HG03520 (cell line): ENCODE measurements around the gene ANG.
"Not testable (repeated sequence)": the region's sequence is repeated elsewhere in the genome, so short reads cannot be mapped to it uniquely, and the experiment has no call there.

Experiments
- ATAC-seq: cut with Tn5 transposase; IDR thresholded peaks from one replicate; pipeline ENCODE4 v1.9.1; 2021; ENCODE audit warnings: mild to moderate bottlenecking, moderate library complexity; ENCODE audit not compliant: unreplicated experiment

Gene ANG

DNA sequence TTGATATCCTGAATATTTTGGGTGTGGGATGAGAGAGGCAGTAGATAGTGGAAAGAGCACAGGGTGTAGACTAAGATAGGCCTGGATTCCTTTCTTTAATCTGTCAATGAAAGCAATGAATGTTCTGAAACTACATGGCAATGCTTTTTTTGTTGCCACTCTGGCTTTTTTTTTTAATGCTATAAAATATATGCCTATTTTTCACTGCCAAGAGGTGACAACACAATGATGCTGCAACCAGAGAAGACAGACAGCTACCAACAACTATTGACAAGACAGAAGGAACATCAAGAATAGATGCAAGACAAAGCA, 9.4 kb downstream of the ANG start:
- no peak for ATAC-seq

DNA sequence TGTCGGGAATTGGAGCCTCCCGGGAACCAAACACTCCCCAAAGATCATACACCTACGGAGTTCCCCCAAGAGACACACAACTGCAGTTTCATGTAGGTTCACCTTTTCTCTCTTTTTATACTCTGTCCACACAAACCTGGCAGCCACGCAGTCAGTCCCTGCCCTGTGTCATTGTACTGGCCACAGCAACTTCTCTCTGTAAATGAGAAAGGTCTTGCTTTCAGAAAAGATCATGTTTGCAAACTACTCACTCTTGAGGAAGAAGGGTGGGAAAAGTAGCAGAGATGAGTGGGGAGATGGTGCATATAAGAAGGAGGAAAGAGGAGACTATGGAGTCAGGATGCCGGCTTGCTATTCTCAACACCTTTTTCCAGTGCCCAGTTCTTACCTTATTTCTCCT, 10.4 kb downstream of the ANG start:
- no peak for ATAC-seq

DNA sequence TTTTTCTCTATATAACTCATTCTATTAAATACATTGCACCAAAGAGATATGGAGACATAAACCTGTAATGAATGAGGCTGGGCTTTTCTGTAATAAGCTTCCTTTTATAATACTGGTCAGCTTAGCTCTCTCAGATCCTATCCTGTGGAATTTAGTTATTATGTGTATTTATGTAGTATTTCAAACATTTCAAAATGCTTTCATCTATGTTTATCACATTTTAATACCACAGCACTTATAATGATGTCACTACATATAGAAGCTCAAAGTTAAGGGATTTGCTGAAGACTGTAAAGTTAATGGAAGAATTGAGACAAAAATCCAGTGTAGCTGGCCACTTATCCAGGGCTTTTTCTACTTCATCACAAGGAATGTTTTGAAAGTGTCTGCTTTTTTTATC, 11.4 kb downstream of the ANG start:
- no peak for ATAC-seq

DNA sequence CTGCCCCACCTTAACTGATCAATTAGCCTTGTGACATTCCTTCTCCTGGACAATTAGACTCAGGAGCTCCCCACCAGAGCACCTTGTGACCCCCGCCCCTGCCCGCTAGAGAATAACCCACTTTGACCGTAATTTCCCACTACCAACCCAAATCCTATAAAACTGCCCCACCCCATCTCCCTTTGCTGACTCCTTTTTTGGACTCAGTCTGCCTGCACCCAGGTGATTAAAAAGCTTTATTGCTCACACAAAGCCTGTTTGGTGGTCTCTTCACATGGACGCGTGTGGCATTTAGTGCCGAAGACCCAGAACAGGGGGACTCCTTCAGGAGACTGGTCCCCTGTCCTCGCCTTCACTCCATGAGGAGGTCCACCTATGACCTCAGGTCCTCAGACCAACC, 12.4 kb downstream of the ANG start:
- not testable (repeated sequence) for ATAC-seq

DNA sequence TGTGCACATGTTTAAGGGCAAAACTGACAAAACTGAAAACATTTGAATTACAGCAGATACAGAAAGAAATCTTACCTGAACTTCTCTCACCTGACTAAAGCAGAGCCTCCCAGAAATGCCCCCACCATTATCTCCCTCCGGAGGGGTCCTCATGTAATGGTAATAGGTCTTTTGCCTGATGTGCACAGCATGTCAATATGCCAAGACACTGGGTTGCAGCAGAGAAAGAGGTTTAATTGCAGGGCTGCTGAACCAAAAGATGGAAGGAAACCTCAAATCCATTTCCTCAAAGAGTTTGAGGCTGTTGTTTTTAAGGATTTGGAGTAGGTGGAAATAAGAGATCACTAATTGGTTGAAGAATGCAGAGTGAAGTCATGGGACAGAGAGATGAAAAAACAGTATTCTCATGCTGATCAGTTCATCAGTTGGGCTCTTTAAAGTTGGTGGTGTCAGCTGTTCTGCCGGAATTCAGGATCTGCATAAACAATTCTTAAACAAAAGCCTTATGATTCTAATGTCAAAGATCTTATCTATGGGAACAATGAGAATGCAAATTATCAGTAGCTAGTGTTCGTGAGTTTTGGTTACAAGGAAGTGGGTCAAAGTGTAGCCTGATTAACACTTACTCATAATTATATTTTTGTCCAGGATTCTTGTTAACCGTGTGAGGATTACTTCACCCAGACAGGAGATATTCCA, 18.2 kb downstream of the ANG start:
- no peak for ATAC-seq

DNA sequence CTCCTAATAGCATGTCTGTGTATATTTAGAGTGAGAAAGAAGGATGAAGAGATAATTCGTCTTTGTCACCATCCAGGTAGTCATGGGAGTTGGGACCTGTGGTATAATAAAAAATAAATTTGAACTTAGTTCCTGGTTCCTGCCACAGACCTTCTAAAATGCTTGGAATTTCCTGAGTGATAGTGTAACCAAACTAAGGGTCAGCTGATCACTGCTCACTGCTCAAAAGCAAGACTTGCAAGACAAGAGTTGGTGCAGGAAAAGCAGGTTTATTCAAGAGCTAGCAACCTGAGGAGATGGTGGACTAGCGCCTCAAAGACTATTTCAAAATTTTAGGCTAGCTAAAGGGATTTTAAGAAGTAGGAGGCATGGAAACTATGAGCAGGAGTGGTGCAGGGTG, 19.1 kb downstream of the ANG start:
- no peak for ATAC-seq

DNA sequence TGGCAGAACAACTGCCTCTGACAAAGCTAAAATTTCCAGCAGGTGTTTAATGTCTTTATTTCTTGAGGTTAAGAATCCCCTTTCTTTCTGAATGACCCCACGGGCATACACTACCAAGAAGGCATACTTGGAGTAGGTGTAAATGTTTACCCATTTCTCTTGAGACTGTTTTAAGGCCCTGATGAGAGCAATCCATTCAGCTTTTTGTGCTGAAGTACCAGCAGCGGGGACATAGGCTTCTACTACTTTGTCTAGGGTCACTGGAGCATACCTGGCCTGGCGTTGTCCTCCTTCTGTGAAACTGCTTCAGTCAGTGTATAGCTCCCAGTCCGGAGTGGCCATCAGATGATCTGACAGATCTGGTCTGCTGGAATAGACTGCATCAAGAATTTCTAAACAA, 22.7 kb downstream of the ANG start:
- ATAC-seq = no peak

DNA sequence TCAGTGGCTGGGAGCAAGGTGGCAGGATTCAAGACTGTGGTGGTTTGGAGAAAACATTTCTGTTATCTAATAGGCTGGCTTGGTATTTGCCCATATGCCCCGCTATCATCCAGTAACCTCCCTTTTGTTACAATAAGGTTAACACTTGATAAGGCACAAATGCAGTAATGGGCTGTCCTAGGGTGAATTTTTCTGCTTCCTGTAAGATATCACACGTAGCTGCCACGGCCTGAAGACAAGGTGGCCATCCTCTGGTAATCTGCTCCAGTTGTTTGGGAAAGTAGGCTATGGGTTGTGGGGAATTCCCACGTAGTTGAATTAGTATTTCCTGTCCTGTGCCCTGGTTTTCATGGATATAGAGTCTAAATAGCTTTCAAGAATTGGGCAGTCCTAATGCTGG, 23.1 kb downstream of the ANG start:
- no peak for ATAC-seq

DNA sequence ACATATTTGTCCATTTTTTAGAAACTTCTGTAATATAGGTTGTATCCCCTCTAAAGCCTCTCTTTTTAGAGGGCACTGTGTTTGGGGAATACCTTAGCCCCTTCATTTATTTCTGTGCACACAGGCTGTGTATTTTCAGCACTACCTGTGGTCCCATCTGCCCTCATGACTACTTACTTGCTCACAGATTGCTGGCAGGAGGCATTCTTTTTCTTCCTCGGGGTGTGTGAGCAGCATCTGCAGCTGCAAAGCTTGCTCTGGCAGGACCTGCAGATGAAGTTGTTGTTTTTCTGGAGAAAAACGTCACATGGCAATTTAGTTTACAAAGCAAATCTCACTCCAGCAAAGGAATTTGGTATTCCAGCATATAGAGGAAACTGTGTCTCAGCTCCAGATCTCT, 24.3 kb downstream of the ANG start:
- ATAC-seq = no peak

DNA sequence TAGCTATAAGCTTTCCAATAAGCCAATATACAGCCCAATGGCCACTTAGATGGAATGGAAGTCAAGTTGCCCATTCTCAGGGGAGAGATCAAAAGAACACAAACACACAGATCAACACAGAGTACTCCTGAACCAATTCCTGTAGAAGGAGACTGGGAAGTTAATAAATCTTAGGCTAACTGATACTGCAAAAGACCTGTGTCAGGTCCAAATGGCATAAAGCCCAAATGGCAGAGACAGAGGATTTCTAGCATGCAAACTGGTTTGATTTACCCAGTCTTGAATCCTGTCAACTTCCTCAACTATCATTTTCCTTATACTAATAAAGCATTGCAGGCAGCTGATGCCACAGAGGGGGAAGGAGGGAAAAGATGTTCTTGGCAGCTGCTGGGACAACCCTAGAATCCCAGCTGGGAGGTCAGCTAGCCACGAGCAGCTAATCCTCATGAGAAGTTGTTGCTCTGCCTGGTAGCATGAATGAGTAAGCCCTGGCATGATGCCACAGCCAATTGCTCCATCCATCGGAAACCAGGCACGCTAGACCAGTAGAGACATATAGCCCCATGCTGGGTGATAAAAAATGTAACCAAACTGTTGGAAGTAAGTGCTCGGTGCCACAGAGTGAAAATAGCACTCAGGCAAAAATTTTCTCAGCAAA, 26.2 kb downstream of the ANG start:
- no peak for ATAC-seq

DNA sequence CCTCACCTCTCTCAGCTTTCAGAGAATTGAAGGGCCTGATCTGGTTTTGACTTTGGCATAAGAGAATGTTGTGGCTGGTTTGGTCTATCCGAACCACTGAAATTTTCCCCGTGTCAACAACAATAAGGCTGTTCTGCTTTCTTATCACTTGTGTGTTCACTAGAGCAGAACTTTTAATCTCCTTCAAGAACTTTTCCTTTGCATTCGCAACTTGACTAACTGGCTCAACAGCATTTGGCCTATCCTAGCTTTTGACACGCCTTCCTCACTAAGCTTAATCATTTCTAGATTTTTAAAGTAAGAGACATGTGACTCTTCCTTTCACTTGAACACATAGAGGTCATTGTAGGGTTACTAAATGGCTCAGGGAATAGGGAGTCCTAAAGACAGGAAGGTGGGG, 31.2 kb downstream of the ANG start:
- ATAC-seq = no peak

DNA sequence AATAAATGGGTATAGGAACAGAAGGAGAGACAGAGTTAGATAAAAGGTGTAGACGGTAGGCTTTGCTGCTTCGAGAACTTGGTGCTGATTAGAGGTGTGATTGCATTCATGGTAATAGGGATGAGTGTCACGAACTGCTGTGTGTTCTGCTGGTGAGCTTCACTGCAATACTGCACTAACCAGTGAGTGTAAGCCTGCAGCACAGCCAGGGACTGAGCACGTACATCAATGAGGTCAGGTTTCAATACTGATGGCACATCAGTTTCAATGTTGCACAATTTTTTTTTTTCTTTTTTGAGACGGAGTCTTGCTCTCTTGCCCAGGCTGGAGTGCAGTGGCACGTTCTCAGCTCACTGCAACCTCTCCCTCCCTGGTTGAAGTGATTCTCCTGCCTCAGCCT, 32.2 kb downstream of the ANG start:
- ATAC-seq = no peak

DNA sequence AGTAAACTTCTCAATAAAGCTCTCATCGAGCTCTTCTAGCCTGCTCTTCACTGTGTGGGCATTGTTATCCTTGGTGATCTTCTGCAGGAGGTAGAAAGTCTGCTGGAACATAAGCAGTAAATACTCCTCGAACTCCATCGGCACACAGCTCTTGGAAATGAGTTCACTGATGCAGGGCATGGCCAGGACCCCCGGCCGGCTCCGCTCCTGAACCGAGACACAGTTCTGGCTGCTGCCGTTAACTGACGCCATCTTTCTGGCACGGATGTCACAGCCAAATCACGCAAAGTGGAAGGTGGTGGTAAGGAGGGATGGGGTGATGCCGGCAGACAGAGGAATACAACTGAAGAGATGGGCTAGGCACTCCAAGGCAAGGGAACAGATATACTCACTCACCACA, 33.5 kb downstream of the ANG start:
- ATAC-seq = no peak

DNA sequence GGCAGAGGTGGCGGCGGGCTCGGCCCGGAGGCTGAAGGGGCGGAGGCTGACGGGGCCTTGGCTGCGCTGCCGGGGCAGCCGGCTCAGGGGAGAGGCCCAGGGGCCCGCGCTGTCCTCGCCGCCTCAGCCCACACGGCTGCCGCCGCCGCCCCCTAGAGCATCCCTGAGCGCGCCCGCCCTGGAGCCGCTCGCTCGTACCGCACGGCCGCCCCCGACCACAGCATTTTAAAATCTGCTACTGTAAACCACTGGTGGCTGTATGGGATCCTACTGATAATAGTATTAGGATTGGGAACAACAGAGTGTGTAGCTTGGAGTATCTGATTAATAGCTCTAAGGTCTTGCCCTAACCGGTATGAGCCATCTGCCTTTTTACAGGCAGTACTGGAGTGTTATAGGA, 34.9 kb downstream of the ANG start:
- no peak for ATAC-seq

DNA sequence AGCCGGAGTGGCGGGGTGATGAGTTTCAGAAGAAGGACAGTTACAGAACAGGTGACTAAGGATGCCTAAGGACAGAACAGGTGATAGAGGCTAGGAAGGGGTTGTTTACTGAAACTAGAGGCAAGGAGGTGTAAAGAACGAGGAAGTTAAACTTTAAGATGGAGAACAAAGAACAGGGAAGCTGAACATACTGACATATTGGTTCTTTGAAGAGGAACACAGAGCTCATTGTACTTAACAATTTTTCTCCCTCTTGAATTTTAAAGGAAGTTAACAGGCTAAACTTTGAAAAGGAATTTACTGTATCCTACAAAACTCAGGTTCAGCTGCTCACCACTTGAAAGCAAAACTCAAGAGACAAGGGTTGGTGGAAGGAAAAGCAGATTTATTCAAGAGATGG, 37.6 kb downstream of the ANG start:
- not testable (repeated sequence) for ATAC-seq

DNA sequence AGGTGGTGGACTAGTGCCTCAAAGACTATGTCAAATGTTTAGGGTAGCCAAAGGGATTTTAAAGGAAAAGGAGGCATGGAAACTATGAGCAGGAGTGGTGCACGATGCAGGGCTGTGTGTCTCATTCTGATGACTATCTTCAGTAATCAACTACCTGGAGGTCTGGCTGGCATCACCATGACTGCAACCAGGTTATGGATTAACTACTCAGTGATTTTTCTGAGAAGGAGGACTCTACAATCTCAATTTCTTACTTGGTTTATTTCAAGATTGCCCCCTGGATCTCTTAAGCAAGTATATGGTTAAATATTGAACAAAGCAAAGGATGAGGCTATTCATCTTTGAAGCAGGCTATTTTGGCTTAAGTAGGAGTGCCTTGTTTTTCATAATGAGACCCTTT, 38.0 kb downstream of the ANG start:
- ATAC-seq = no peak

DNA sequence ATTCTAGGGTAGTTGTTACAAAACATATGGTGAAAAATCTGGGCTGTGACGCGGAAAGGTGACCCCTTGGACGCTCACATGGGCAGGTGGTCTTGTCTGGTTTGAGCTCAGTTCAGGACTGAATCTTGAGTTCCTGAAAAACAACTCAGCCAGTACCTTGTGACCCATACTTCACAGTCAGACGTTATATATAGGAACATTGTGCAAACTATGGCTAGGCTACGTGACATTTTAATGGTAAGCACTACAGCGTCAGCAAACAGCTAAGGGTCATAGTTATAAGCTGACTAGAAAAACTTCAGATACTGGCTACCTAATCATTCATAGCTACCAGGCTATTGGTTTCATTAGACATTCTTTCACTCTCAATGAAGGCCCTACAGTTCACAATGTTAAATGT, 42.3 kb downstream of the ANG start:
- no peak for ATAC-seq

DNA sequence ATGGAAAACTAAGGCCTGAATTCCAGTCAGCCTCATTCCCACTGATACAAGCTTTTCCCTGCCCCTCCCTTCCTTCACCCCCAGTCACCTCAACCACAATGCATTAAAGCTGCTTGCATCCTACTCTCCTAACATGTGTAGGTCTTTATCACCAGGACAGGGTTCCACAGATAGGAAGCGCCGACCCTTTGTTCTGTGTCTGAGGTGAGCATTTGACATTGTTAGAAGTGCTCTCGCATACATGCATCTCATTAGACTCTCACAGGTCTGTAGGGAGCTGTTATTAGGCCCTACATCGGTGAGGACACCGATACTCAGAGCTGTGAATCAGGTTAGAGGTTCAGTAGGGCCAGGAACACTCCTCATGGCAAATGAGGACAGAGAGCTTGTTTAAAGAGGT, 43.9 kb downstream of the ANG start:
- no peak for ATAC-seq

DNA sequence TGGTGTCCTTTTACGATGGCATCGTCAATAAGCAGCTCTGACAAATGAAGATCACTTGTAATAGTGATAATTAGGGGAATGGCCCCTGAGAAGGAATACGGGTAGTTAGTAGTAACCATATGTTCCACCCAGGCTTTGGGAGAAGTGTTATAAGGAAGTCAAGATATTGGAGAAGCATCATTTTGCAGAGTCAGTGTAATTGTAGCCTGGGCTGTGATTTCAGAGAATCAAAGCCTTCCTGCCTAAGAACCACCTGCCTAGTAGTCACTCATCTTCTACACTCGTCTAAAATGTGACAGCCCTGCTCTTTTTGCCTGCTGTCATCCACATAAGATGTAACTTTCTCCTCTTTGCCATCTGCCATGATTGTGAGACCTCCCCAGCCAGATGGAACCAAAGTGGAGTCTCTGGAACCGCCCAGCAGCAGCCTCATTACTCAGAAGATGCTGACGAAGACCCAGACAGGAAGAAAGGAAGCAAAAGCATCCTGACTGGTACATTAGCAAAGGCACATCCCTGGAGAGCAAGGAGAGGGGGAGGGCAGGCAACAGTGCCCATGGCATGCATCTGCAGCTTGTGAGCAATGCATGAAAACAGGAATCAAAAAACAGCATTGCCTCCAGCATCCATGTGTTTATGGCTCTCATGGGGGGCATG, 44.5 kb downstream of the ANG start:
- ATAC-seq = no peak

DNA sequence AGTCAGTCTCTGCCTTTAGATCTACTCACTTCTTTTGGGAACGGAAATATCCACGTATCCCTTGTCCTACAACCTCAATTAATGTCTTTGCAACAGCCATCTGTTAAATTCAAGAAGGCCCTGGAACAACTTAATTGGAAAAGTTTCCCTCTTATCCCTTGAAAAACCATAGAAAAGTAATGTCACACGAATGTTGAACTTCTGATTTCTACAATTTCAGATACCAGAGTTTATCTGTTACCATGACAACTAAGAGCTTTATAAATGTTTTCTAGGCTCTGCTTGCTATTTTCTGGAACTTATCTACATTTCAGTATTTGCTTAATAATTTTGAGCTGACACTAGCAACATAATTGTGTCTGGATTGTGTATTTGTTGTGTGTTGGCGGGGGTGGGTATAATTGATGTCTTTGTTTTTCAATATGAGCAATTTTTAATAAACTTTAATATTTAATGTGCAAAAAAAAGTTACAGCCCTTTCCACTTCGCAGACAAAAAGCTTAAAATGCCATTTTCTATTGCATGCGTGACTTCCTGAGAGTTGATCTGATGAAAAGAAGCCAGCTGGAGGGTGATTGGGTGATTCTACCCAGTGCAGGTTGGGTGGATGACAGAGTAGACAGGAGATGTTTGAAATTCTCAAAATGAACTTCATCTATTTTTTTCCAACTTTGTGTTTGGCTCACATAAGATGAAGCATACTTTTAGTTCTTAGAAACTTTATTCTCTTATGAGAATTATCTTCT, 45.3 kb downstream of the ANG start:
- no peak for ATAC-seq

DNA sequence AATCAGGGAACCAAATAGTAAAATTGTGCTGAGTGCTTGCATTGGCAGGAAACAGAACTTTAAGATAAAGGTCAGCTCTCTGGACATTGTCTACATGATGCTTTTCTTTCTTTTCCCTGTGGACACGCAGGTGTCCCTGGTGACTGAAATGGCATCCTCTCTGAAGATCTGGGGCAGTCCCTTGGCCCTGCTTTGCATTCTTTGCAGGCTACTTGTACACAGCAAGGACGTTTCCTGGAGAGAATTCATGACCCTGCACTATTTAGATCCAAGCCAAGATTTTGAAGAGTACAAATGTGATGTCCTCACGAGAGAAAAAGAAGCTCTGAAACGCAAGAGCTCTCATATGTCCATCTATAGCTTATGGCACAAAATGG, 45.9 kb downstream of the ANG start:
- no peak for ATAC-seq

DNA sequence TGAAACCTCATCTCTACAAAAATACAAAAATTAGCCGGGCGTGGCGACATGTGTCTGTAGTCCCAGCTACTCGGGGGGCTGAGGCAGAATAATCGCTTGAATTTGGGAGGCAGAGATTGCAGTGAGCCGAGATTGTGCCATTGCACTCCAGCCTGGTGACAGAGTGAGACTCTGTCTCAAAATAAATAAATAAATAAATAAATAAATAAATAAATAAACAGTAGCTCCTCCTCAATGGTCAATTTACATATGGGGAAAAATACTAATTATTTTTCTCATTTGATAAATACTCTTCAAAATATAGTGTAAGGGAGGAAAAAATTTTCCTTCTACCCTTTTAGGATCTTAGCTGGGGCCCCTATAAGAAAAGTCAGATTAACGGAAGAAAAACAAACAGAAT, 49.7 kb downstream of the ANG start:
- not testable (repeated sequence) for ATAC-seq
